GM21717 (cell line): ENCODE data around the gene DGLUCY.
"Not testable (repeated sequence)": the region's sequence is repeated elsewhere in the genome, so short reads cannot be mapped to it uniquely, and the experiment has no call there.

Experiments
- ATAC-seq: cut with Tn5 transposase; IDR thresholded peaks from one replicate; pipeline ENCODE4 v1.9.1; 2021; ENCODE audit warnings: mild to moderate bottlenecking, moderate library complexity; ENCODE audit not compliant: unreplicated experiment

DGLUCY gene

DNA sequence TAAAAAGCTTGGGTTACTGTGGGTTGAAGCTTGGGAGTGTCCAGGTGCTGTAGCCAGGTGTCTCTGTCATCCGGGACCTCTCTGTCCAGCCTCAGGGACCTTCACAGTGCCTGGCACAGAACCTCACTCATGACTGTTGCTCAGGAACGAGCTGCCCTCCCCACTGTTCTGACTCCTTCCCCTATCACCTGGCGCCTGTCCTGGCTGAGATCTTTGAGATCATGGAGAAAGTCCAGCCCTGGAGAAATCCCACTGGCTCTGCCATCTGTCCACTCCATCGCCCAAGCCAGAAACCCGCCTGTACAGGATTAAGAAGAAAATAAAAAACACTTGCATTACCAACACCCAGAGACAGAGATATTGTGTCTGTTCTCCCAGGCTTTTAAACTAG lies 53.5 kb downstream of the DGLUCY start:
- no peak for ATAC-seq

DNA sequence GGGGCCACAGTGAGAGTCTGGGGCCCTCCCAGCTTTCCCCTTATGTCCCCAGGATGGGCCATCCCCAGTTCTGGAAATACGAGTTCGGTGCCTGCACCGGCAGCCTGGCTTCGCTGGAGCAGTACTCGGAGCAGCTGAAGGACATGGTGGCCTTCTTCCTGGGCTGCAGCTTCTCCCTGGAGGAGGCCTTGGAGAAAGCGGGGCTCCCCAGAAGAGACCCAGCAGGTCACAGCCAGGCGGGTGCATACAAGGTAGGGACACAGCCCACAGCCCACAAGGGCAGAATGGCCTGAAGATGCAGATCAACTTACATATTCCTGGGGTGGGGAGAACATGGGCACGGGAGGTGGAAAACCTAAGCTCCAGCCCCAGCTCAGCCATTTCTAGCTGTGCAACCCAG lies 56.1 kb downstream of the DGLUCY start:
- ATAC-seq: no peak

DNA sequence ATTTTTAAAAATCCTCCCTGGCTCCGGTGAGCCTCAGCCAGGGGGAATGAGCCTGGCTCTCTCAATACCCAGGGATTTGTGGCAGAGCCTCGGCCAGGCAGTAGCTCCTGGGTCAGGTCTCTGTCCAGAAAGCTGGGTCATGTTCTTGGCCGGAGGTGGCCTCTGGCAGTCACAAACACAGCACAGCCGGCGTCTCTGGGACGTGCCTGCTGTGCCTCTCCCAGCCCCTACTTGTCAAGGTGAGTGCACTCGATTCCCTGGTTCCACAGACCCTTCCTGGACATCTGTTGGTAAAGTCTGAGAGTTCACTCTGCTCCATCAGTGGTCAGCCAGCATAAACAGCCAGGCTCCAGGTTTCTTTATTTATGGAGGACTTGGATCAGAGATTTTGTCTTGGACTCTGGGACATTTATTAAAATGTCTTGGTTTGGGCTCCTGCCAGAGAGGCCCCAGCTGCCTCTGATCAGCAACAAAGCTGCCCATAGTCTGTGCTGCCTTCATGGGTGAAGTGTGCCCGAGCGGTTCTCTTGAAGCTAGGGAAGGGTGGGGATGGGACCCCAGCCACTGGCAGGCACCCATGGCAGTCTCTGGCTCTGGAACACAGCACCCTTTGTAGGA lies 56.7 kb downstream of the DGLUCY start:
- ATAC-seq: no peak

DNA sequence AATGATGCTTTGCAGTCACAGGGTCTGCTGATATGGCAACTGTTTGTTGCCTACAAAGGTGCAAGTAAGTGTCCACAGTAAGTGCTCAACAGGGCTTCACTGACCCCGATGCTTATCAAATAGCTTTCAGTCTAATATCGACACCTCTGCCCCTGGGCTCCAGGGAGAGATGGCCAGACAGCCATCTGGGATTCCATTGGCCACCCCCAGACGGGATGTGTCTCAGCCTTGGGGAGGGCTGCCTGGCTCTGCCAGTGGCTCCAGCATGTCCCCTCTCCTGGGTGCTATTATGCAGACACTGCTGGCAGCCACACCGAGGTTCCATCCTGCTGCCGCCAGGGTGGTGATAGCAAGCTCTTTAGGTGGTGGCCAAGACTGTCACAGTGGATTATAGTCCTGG lies 57.4 kb downstream of the DGLUCY start:
- no peak for ATAC-seq

DNA sequence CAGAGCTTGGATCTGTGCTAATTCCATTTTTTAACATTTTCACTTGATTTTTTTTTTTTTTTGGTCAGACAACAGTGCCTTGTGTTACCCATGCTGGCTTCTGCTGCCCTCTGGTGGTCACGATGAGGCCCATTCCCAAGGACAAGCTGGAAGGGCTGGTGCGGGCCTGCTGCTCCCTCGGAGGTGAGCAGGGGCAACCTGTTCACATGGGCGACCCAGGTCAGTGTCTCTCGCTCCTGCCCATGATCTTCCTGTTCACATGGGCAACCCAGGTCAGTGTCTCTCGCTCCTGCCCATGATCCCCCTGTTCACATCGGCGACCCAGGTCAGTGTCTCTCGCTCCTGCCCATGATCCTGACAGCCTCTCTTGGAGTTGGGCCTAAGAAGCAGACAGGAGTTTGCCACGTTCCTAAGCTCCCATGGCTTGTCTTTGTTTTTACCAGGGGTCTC lies 59.4 kb downstream of the DGLUCY start:
- no peak for ATAC-seq

DNA sequence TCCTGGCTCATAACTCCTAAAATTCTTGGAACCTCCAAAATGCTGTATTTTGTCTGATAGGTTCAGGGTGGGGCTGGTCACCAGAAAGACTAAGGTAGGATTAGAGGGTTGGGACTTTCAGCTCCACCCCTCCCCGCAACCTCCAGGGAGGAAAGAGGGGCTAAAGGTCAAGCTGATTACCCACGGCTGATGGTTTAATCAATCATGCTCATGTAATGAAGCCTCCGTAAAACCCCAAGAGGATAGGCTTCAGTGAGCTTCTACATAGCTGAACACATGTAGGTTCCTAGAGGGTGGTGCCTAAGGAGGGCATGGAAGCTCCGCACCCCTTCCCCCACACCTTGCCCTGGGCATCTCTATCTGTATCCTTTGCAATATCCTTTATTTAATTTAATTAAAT lies 60.0 kb downstream of the DGLUCY start:
- ATAC-seq: no peak

DNA sequence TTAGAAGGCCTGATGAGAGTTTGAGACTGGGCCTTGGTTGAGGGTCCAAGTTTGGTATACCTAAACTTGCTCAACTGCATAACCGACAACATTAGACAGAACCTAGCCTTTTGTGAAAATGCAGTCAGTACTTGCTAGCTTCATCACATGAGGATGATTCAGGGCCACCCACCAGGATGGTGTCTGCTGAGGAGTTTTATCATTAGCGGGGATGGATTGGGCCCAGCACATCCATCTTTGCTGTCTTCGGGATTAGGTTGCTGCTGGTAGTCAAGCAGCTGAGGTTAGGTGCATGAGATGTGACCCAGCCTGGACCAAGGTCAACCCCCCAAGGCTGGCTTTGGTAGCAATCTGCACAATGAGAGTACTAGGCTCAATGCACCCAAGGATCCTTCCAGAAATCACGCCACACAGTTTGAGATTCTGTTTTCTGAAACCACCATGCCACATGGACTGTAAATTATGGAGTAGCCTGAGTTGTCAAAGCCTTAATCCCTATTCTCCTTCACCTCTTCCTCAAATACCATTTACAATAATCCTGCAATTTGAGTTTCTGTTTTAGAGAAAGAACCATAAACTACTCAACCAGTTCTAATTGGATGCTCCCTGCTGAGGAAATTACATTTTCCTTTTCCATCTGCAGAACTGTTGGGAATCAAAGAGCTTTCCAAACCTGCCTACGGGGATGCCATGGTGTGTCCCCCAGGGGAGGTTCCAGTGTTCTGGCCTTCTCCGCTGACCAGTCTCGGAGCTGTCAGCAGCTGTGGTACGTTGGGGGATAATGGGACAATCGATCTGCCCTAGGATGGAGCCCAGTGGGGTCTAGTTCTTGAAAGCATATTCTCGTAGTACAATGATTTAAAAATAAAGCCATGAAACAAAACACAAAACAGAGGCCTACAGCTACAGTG lies 61.7 kb downstream of the DGLUCY start:
- no peak for ATAC-seq

DNA sequence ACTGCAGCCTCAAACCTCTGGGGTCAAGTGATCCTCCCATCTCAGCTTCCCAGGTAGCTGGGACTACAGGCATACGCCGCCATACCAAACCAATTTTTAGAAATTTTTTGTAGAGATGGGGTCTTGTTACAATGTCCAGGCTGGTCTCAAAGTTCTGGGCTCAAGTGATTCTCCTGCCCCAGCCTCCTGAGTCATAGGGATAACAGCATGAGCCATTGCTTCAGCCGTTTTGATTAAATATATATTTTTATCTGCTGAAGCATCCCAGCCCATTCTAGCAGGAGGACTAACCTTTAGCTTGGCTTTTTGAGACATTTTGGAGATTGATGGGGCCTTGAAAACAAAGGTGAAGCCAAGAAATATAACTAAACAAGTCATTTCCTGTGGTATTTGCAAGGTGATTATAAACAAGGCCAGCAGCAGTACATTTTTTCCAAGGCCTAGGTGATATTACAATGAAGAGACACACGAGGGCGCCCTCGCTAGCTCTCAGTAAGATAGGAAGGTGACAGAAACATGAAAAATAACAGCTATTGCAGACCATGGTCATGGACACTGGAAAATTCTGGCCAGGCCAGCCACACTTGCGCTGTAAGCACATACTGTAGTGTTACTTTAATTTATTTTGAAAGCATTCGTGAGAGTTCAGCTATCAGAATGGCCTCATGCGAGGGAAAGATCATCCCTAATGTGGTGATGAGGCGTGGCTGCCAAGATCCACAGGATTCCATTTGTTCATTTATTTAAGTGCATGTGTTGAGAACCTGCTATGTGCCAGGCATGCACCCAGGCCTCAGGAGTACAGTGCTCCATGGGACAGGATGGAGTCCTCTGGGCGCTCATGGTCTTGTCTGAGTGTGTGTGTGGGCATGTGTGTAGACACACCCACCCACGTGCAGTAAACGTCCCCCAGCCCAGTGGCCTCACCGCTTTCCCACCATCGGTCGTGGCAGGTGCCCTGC lies 63.5 kb downstream of the DGLUCY start:
- peak; percentile 59 for ATAC-seq

DNA sequence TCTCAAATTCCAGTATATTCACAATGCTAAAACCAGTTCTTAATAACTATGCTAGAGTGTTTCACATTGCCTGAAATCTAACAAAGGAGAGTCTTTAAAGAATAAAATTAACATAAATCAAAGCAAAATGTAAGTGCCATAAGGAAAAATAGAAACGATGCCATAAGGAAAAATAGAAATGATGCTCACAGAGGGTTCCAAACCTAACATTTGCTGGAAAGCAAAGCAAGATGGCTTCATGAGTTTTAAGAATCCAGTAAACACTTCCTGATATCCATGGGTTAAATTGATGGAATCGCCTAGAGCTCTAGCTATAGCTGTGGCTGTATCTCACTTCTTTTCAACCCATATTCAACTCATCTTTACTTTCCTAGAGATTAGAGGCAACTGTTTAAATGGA lies 66.7 kb downstream of the DGLUCY start:
- ATAC-seq: no peak

DNA sequence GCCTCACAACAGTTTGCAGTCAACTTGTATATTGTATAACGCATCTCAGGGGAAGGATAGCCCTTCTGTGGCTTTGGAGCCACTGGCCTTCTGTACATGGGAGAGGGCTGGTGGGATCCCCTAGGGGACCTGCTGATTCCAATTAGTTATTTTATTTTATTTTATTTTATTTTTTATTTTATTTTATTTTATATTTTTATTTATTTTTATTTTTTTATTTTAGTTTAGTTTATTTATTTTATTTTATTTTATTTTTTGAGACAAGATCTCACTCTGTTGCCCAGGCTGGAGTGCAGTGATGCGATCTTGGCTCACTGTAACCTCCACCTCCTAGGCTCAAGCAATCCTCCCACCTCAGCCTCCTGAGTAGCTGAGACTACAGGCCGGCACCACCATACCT lies 68.9 kb downstream of the DGLUCY start:
- not testable (repeated sequence) for ATAC-seq

DNA sequence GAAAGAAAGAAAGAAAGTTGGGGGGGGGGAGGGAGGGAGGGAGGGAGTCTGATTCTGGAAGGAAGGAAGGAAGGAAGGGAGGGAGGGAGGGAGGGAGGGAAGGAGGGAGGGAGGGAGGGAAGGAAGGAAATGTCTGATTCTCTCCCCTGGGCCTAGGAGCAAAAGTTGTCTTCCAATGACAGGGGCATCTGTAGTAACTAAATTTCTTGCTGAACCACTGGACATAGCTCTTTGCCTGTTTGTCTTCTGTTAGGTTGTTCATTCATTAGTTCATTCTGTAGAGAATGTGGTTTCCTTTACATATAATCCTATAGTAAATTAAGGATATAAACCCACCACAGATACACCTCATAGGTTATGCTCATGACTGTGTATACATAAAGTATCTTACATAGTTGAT lies 70.7 kb downstream of the DGLUCY start:
- ATAC-seq: no peak

DNA sequence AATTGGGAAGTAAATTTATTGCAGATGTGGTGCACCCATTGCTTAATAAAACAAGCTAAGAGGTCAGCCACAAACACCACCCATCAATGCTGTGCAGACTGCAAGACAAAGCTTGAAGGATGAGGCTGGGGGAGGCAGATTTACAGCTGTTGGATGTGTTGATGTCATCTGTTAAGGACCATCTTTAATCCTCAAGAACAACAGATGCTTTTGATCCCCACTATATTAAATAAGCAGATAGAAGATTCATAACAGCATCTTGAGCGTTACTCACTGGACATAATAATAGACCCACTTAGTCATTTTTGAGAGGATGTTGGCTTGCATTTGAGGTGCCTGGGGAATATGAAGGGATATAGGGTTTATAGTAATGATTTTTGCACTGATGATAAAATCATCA lies 71.8 kb downstream of the DGLUCY start:
- no peak for ATAC-seq

DNA sequence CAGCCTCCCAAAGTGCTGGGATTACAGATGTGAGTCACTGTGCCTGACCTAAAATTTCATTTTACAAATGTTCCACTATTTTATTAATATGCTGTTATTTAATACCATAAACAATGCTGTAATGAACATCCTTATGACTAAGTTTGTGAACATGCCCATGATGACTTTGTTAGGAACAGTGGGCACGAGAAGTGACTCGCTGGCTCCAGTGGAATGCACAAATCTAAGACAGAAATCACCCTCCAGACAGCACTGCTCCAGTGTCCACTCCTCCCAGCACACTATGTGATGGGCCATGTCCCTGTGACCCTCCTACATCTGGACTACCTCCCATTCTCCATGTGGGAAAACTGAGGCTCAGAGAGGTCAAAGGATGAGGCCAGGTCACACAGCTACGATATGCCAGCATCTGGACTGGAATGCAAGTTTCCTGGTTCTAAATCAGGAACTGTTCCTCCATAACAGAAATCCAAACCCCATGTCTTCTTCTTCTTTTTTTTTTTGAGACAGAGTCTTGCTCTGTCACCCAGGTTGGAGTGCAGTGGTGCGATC lies 72.7 kb downstream of the DGLUCY start:
- ATAC-seq: no peak

DNA sequence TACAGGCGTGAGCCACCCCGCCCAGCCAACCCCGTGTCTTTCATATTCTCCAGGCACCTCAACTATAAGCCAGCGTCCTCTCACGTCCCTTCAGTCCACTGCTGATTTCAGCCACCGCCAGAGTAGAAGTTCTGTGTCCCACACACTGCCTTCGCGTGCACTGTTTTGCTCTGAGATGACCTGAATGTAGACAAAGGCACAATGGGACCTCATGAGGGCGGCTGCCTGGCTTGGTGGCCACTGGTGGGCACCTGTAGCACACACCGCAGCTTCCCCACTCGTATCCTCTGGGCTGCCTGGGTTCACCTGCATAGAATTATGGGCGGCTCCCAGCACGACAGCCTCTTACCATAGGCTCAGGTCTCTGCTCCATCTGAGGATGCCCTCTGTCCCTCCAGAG lies 73.4 kb downstream of the DGLUCY start:
- no peak for ATAC-seq

DNA sequence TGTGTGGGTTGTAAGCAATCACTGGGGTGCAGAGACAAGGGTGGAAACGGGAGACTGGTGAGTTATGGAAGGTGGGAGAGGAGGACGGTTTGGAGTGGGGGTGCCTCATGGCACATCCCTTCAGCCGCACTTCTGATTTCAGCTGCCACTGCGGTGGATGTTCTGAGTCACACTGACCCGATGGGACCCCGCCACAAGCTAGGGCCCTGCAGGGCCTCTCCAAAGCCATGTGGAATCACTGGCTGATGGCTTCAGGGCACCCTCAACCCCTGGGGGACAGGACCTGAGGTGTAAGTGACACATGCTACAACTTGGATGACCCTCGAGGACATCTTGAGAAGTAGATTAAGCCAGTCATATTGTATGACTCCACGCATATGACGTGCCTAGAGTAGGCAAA lies 77.0 kb downstream of the DGLUCY start:
- ATAC-seq: no peak

DNA sequence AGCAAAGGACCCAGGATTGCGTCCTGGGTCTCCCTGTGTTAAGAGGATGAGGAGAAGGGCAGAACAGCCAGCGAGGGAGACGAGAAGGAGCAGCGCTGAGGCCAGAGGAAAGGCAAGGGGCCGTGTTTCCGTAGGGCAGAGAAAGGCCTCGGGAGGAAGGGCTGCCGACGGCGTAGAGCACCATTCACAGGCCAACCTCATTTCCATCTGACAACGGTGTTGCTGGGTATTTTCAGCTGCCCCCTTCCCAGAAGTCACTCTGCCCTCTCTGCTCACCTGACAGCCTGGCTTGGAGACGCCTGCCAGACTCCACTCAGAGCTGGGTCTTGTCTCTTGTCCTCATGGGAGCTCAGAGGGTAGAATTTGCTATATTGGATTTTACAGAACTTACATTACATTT lies 79.2 kb downstream of the DGLUCY start:
- no peak for ATAC-seq

DNA sequence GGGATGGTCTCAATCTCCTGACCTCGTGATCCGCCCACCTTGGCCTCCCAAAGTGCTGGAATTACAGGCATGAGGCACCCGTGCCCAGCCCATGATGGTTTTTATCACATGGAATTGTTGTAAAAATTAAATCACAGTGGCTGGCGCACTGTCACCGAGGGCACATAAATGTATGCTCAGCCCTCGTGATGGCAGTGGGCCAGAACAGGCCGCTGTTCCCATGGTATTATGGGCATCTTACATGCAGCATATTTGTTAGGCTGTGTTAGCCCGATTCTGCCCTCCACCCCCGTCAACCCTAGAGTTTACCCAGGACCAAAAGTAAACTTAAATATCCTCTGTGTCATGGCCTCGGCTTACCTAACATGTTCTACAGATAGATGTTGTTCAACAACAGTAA lies 82.0 kb downstream of the DGLUCY start:
- no peak for ATAC-seq

DNA sequence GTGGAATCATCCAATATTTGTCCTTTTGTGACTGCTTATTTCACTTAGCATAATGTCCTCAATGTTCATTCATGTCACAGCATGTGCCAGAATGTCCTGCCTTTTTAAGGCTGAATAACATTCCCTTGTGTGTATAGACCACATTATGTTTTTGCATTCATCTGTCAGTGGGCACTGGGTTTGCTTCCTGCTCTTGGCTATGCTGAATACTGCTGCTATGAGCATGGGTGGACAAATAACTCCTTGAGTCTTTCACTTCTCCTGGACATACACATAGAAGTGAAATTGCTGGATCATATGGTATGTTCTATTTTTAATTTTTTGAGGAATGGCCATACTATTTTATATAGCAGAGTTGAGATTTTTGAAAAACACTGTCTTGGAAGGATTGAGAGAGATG lies 83.8 kb downstream of the DGLUCY start:
- no peak for ATAC-seq

DNA sequence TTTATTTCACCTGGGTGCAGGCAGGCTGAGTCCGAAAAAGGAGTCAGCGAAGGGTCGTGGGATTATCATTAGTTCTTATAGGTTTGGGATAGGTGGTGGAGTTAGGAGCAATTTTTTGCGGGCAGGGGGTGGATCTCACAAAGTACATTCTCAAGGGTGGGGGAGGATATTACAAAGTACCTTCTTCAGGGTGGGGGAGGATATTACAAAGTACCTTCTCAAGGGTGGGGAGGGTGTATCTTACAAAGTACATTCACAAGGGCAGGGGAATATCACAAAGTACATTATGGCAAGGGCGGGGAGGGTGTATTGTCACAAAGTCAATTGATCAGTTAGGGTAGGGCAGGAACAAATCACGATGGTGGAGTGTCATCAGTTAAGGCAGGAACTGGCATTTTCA lies 86.9 kb downstream of the DGLUCY start:
- not testable (repeated sequence) for ATAC-seq

DNA sequence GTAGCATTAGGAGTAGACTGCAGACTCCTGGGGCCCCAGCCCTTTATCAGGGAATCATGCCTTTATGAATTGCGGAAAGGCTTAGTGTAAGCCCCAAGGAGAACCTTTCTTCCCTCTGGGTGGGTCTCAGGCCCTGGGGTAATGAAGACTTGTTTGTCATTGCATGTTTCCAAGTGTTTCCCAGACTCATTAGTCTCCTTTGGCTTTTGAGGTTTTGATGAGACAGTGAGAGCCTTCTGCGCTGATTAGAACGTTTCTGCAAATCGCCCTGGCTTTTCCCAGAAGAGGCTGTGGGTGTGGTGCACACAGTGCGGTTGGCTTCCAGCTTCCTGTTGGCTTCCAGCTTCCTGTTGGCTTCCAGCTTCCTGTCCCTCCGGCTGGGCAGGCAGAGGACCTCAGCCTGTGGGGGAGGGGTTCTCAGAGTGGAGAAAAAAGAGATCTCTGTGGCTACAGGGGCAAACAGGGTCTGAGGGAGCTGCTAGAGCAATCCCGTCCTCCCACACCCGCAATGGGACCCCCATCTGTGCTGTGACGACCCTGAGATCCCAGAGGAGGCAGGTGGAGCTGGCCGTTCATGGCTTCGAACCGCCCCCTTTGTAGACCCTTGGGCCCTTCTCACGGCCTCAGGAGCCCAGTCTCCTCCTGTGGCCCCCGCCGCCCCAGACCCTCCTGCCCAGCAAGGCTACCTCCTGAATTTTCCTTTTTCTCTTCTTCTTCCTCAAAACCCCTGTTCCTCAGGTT lies 88.5 kb downstream of the DGLUCY start:
- no peak for ATAC-seq
